ENCODE data around the gene DAZAP1.

DAZAP1 gene

DNA sequence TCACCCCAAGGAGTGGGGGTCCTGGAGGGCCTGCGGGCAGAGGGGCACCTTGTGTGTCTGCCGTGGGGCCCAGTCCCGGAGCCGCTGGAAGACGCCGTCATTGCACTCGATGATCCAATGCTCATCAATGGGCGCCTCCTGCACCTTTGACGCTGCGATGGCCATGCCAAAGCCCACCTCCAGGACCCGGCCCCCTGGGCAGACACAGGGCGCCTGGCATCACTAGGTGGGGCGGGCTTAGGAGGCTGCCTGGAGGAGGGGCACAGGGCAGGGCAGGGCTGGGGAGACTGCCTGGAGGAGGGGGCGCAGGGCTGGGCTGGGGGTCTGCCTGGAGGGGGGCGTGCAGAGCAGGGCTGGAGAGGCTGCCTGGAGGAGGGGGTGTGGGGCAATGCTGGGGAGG is 7.6 kb upstream of the DAZAP1 start:
- no peaks in the 10 kb centered on the region for H3K79me1 ChIP-seq (ENCODE audit: low read length)
- no peak overlapping the region for H2AK5ac ChIP-seq (ENCODE audit: low read length)
- no peak overlapping the region for H4K5ac ChIP-seq (ENCODE audit: low read length)
- no peak overlapping the region for H3K9ac ChIP-seq (ENCODE audit: low read length)
- no peak overlapping the region for H3K4me2 ChIP-seq (ENCODE audit: low read length)
- H3K27ac ChIP-seq (ENCODE audit: low read depth, low read length) = no peak overlapping the region
- H4K8ac ChIP-seq (ENCODE audit: low read depth, low read length) = no peak overlapping the region
- H3K23ac ChIP-seq (ENCODE audit: low read length) = no peak overlapping the region
- no peaks in the 10 kb centered on the region for H3K4me1 ChIP-seq (ENCODE audit: control insufficient read depth, low read depth, low read length)
- no CpG with 5 or more reads among the region's 15 CpGs for WGBS (ENCODE audit: extremely low coverage, insufficient coverage, low lambda C conversion rate)
- H3K27me3 ChIP-seq (ENCODE audit: insufficient read depth, low read length, poor library complexity) = no peaks in the 10 kb centered on the region
- no peak overlapping the region for H2BK120ac ChIP-seq (ENCODE audit: low read depth, low read length)
- no peak overlapping the region for H3K4me3 ChIP-seq (ENCODE audit: low read length)
- no peak overlapping the region for H2BK15ac ChIP-seq (replicated peaks; ENCODE audit: low read depth)
- no peak overlapping the region for H3K4ac ChIP-seq (ENCODE audit: low read depth, low read length)
- no peaks in the 10 kb centered on the region for H3K36me3 ChIP-seq (ENCODE audit: control insufficient read depth, insufficient read depth, low read length)
- no peak for DNase-seq
- H3K56ac ChIP-seq (ENCODE audit: low read length) = no peak overlapping the region
- H2BK5ac ChIP-seq (ENCODE audit: low read length) = no peak overlapping the region
- H3K79me2 ChIP-seq (ENCODE audit: control insufficient read depth, insufficient read depth, low read length) = no peaks in the 10 kb centered on the region
- H3K18ac ChIP-seq (ENCODE audit: low read length) = no peak overlapping the region

DNA sequence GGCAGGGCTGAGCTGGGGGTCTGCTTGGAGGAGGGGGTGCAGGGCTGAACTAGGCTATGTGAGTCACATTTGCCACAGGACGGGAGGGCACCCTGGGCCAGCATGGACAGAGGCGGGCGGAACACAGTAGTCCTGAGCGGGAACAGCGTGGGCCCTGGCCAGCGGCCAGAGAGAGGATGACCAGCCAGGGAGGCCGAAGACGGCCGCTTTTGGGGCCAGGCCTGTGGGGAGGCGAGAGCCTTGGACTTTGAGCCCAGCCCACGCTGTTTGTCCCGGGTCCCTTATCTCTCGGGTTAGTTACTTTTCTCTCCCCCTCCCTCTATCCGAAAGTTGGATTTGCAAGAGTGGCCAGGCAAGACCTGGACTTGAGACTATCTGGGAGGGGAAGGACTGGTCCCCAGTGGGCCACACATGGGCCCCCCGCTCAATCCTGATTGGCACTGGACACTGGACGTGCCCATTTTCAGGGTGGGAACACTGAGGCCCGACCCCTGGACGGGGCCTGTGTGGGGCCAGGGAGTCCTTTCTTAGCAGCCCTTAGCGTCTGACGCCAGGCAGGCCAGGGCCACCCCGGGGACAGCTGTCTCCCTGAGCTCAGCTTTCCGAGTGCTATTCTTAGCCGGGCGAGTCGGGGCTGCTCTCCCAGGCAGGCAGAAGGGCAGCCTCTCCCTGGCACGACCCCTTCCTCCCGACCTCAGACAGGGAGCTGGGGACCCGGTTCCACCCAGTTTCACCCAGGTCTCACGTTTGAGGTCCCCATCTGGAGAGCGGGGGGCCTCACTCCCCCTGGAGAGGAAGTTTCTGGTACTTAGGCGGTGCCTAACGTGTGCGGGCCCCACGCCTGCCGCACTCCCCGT is 6.9 kb upstream of the DAZAP1 start:
- no peak for DNase-seq
- Histone ChIP-seq H3K27me3 (ENCODE audit: insufficient read depth, low read length, poor library complexity) (no peaks in the 10 kb centered on the region), H3K79me2 (ENCODE audit: control insufficient read depth, insufficient read depth, low read length) (no peaks in the 10 kb centered on the region), H3K4me2 (ENCODE audit: low read length) (peak overlapping the region; percentile 73), H4K8ac (ENCODE audit: low read depth, low read length) (no peak overlapping the region), H3K18ac (ENCODE audit: low read length) (peak overlapping the region; percentile 64), H3K4ac (ENCODE audit: low read depth, low read length) (no peak overlapping the region), H3K4me3 (ENCODE audit: low read length) (no peak overlapping the region), H3K56ac (ENCODE audit: low read length) (peak overlapping the region; percentile 88), H3K4me1 (ENCODE audit: control insufficient read depth, low read depth, low read length) (no peaks in the 10 kb centered on the region), H4K5ac (ENCODE audit: low read length) (no peak overlapping the region), H2BK120ac (ENCODE audit: low read depth, low read length) (no peak overlapping the region), H3K23ac (ENCODE audit: low read length) (no peak overlapping the region), H3K79me1 (ENCODE audit: low read length) (no peaks in the 10 kb centered on the region), H3K9ac (ENCODE audit: low read length) (peak overlapping the region; percentile 72), H3K36me3 (ENCODE audit: control insufficient read depth, insufficient read depth, low read length) (no peaks in the 10 kb centered on the region), H2BK15ac (replicated peaks; ENCODE audit: low read depth) (no peak overlapping the region), H2BK5ac (ENCODE audit: low read length) (no peak overlapping the region), H2AK5ac (ENCODE audit: low read length) (no peak overlapping the region), H3K27ac (ENCODE audit: low read depth, low read length) (no peak overlapping the region)
- no CpG with 5 or more reads among the region's 36 CpGs for WGBS (ENCODE audit: extremely low coverage, insufficient coverage, low lambda C conversion rate)

DNA sequence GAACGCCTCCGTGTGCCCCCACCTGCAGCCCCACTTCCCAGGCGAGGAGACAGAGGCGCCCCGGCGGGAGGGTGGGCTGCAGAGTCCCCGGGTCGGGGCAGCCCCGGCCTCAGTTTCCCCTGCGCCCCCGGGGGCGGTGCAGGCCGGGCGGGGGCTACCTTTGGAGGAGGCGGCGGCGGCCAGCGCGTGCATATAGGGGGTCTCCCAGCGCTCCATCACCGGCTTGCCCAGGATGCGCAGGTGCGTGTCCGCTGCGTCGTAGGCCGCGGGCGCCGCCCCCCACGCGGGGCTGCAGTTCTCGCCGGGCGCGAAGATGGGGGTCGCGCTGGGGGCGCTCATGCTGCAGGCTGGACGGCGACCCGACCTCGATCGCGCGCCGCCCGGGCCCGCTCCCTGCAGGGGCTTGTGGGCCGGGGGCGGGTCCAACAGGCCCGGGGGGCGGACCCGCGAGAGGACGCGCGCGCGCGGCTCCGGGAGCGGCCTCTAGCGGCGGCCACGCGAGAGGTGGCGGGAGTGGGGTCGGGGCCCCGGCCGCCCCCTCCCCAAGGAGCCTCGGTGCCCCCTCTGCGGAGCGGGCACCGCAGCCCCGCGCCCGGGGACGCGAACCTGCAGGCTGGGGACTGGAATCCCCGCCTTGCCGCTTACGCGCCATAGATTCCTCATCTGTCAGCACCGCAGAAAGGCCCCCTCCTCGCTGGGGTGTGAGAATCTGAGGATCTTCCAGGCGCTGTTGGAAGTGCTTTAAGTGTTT is 6.1 kb upstream of the DAZAP1 start, which contains the start of gene GAMT:
GAMT (minus strand) TSS at position 405 of the 751 bp plus-strand sequence; CDS start at position 339, 66 bp downstream.
- Histone ChIP-seq H4K8ac (ENCODE audit: low read depth, low read length) (no peak within 1 kb of the TSS), H3K4me3 (ENCODE audit: low read length) (peak within 1 kb of the TSS; percentile 35), H3K56ac (ENCODE audit: low read length) (peak within 1 kb of the TSS; percentile 88), H2BK5ac (ENCODE audit: low read length) (no peak within 1 kb of the TSS), H2BK120ac (ENCODE audit: low read depth, low read length) (no peak within 1 kb of the TSS), H3K27me3 (ENCODE audit: insufficient read depth, low read length, poor library complexity) (no peaks in the 10 kb centered on the region), H3K79me2 (ENCODE audit: control insufficient read depth, insufficient read depth, low read length) (no peaks in the 10 kb centered on the region), H3K4me2 (ENCODE audit: low read length) (peak within 1 kb of the TSS; percentile 73), H3K4me1 (ENCODE audit: control insufficient read depth, low read depth, low read length) (no peaks in the 10 kb centered on the region), H3K23ac (ENCODE audit: low read length) (no peak within 1 kb of the TSS), H3K79me1 (ENCODE audit: low read length) (no peaks in the 10 kb centered on the region), H2AK5ac (ENCODE audit: low read length) (no peak within 1 kb of the TSS), H3K18ac (ENCODE audit: low read length) (peak within 1 kb of the TSS; percentile 64), H4K5ac (ENCODE audit: low read length) (no peak within 1 kb of the TSS), H3K27ac (ENCODE audit: low read depth, low read length) (no peak within 1 kb of the TSS), H2BK15ac (replicated peaks; ENCODE audit: low read depth) (no peak within 1 kb of the TSS), H3K9ac (ENCODE audit: low read length) (peak within 1 kb of the TSS; percentile 72), H3K36me3 (ENCODE audit: control insufficient read depth, insufficient read depth, low read length) (no peaks in the 10 kb centered on the region), H3K4ac (ENCODE audit: low read depth, low read length) (no peak within 1 kb of the TSS)
- DNase-seq = peak; percentile 40
- WGBS (ENCODE audit: extremely low coverage, insufficient coverage, low lambda C conversion rate) = no CpG with 5 or more reads among the region's 87 CpGs

DNA sequence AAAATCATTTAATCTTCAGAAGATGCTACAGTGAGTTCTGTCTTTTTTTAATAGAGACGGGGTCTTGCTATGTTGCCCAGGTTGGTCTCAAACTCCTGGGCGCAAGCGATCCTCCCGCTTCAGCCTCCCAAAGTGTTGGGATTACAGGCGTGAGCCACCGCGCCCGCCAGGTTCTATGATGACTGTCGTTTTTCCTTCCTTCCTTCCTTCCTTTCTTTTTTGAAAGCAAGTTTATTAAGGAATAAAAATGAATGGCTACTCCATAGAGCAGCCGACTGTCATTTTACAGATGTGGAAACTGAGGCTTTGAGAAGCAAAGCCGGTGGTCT is 5.5 kb upstream of the DAZAP1 start:
- H3K79me2 ChIP-seq (ENCODE audit: control insufficient read depth, insufficient read depth, low read length) = no peaks in the 10 kb centered on the region
- H3K9ac ChIP-seq (ENCODE audit: low read length) = no peak overlapping the region
- H3K79me1 ChIP-seq (ENCODE audit: low read length) = no peaks in the 10 kb centered on the region
- no peak overlapping the region for H2AK5ac ChIP-seq (ENCODE audit: low read length)
- H3K36me3 ChIP-seq (ENCODE audit: control insufficient read depth, insufficient read depth, low read length) = no peaks in the 10 kb centered on the region
- H3K27ac ChIP-seq (ENCODE audit: low read depth, low read length) = no peak overlapping the region
- H2BK5ac ChIP-seq (ENCODE audit: low read length) = no peak overlapping the region
- H4K5ac ChIP-seq (ENCODE audit: low read length) = no peak overlapping the region
- no peak overlapping the region for H2BK15ac ChIP-seq (replicated peaks; ENCODE audit: low read depth)
- H3K4ac ChIP-seq (ENCODE audit: low read depth, low read length) = no peak overlapping the region
- H2BK120ac ChIP-seq (ENCODE audit: low read depth, low read length) = no peak overlapping the region
- no peak for DNase-seq
- peak overlapping the region; percentile 62 for H3K56ac ChIP-seq (ENCODE audit: low read length)
- H3K18ac ChIP-seq (ENCODE audit: low read length) = no peak overlapping the region
- no peaks in the 10 kb centered on the region for H3K27me3 ChIP-seq (ENCODE audit: insufficient read depth, low read length, poor library complexity)
- peak overlapping the region; percentile 33 for H3K4me2 ChIP-seq (ENCODE audit: low read length)
- H3K23ac ChIP-seq (ENCODE audit: low read length) = no peak overlapping the region
- H3K4me1 ChIP-seq (ENCODE audit: control insufficient read depth, low read depth, low read length) = no peaks in the 10 kb centered on the region
- WGBS (ENCODE audit: extremely low coverage, insufficient coverage, low lambda C conversion rate) = no CpG with 5 or more reads among the region's 11 CpGs
- no peak overlapping the region for H4K8ac ChIP-seq (ENCODE audit: low read depth, low read length)
- no peak overlapping the region for H3K4me3 ChIP-seq (ENCODE audit: low read length)

DNA sequence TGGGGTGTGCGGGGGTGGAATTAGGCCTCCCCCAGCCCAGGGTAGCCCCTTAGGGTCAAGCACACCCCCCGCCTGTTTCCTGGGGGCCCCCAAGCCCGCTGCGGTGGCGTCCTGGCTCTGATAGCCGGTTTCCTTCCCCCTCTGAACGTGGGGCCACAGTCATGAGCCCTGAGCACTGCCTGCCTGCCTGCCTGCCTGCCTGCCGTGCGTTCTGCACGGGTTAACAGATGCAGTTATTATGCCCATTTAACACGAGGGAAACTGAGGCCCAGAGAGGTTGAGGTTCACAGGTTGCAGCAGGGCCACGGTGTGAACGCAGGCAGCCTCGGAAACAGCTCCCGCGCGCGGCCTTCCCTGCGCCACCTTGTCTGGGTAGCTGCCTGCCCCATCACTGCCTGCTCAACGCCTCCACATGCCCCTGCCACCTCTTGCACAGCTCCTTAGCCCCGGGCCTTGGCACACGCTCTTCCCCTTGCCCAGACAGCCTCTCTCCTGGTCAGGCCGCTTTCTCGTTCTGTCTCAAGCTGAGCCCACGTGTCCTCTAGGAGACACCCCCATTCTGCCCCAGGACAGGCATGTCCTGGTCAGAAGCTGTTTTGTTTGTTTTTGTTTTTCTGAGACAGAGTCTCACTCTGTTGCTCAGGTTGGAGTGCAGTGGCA is 4.8 kb upstream of the DAZAP1 start:
- Histone ChIP-seq H3K4ac (ENCODE audit: low read depth, low read length) (no peak overlapping the region), H2BK5ac (ENCODE audit: low read length) (no peak overlapping the region), H2BK15ac (replicated peaks; ENCODE audit: low read depth) (no peak overlapping the region), H3K79me2 (ENCODE audit: control insufficient read depth, insufficient read depth, low read length) (no peaks in the 10 kb centered on the region), H3K56ac (ENCODE audit: low read length) (peak overlapping the region; percentile 17), H3K23ac (ENCODE audit: low read length) (no peak overlapping the region), H4K8ac (ENCODE audit: low read depth, low read length) (no peak overlapping the region), H3K27me3 (ENCODE audit: insufficient read depth, low read length, poor library complexity) (no peaks in the 10 kb centered on the region), H3K18ac (ENCODE audit: low read length) (no peak overlapping the region), H3K79me1 (ENCODE audit: low read length) (no peaks in the 10 kb centered on the region), H2AK5ac (ENCODE audit: low read length) (no peak overlapping the region), H3K4me3 (ENCODE audit: low read length) (no peak overlapping the region), H3K4me1 (ENCODE audit: control insufficient read depth, low read depth, low read length) (no peaks in the 10 kb centered on the region), H3K27ac (ENCODE audit: low read depth, low read length) (no peak overlapping the region), H3K36me3 (ENCODE audit: control insufficient read depth, insufficient read depth, low read length) (no peaks in the 10 kb centered on the region), H3K4me2 (ENCODE audit: low read length) (no peak overlapping the region), H4K5ac (ENCODE audit: low read length) (no peak overlapping the region), H3K9ac (ENCODE audit: low read length) (no peak overlapping the region), H2BK120ac (ENCODE audit: low read depth, low read length) (no peak overlapping the region)
- no peak for DNase-seq
- no CpG with 5 or more reads among the region's 25 CpGs for WGBS (ENCODE audit: extremely low coverage, insufficient coverage, low lambda C conversion rate)

Measured in mesendoderm (in vitro differentiated cells).